ENCODE data around the gene GNA15.
A peak's percentile ranks its signal among the peaks of the same experiment; 100 is the strongest.

Gene GNA15

DNA sequence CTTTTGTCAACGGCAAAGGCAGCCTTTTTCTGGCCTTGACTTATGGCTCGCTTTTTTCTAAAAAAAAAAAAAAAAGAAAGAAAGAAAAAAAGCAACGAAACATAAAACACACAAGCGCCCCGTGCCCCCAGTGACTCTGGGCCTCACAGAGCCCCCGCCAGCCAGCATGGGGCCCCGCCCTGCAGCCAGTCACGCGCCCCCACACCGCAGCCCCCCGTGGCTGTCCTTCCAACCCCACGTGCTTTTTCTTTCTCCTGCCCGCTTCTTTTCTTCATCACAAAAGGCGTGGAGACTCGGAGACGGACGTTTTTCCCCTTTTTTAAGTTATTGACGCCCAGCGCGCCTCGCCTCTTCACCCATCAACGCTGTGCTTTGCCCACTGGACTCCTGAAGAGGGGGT lies 14.4 kb upstream of the GNA15 start:
- DNase-seq (ENCODE audit: low read depth in 2 of 2), result no peak

DNA sequence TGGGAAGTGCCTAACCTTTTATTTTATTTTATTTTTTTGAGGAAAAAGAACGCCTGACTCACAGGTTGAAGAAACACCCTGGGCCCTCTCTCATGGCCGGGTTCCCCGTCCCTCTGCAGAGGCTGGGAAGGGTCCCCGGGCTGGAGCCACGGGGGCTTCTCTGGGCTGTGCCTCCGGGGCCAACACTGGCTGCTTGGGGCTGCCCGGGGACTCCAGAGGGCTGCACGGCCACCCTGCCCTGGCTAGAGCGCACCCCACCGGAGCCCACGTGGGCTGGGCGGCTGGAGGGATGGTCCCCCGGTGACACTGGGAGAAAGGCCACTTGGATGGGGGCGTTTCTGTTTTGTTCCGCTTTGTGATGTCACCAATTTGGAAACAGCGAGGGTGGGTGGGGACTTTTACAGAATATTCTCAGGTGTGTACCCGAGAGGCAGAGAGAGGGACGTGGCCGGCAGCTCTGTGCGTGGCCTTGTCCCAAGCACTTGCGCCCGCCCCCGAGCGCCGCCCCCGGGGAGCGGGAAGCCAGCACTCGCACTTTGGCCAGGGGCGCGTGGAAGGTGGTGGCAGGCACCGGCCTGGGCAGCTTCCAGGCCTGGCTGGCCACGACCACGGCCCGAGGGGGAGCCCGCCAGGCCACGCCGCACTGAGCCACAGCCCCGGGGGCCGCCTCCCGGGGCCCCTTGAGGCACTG lies 13.9 kb upstream of the GNA15 start:
- DNase-seq (ENCODE audit: low read depth in 2 of 2), result no peak

DNA sequence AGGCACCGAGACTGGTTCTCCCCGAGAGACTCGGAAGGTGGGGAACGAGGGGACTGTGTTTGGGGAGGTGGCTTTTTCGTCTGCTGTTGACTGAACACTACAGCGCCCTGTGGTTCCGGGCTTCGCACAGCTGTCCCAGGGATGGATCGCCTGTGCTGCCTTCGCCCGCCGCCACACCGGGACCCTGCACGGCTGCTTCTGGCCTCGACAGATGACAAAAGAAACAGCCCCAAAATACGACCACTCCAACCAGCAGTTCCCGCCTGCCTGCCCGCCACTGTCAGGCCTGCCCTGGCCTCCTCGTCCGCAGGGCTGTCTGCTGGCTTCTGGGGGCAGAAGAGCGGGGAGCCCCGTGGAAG lies 13.3 kb upstream of the GNA15 start:
- DNase-seq (ENCODE audit: low read depth in 2 of 2), result no peak

DNA sequence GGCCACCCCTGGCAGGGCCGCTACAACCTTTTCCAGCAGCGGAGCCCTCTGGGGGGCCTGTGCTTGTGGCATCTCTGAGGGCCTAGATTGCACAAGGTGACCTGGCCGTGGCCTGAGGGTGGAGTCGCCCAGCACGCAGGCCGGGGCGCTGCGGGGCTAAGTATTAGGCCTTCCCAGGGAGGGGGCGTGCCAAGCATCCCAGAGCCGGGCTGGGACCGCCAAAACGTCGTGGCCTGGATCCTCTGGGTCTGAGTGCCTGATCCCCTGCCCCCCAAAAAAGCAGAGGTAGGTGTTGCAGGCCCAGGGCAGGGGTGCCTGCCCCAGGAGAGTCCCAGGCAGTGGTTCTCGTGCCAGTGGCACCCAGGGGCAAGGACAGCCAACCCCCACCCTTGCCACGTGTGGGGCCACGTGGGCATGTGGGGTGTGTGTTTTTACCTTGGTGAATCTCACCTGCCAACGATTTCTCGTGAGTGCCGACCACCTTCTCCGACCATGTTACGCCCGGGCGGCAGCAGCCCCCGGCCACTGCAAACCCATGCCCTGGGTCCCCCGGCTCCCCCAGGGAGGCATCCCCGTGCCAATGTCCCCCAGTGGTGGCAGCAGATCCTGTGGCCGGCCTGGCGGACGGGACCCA lies 12.6 kb upstream of the GNA15 start:
- no peak for DNase-seq (ENCODE audit: low read depth in 2 of 2)

DNA sequence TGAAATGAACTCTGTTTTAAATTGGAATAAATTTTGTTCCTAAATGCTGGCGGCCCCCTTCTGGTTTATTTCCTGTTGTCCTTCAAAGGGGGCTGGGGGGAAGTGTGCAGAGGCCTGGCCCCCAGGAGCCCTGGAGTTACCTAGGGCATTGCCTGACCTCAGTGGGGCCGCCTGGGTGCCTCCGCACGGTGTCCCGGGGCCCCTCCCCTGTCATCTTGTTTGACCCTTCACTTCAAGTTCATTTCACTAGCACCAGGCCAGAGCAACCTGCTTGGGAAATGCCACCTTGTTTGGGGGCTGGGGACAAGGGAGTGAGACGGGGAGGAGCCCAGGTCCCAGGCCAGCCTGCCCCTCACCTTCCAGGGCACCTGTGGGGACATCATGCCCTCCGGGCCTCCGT lies 11.9 kb upstream of the GNA15 start:
- DNase-seq (ENCODE audit: low read depth in 2 of 2), result no peak

DNA sequence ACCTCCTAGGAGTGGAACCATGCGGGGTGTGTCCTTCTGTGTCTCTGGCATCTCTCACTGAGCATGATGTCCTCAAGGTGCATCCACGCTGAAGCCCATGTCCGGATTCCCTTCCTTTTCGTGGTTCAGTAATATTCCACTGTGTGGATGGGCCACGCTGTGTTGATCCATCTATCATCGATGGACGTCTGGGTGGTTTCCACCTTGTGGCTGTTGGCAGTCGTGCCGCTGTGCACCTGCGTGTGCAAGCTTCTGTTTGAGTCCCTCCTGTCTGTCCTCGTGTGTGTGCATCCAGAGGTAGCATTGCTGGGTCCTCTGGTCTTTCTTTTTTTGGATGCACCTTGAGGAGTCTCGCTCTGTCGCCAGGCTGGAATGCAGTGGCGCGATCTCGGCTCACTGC lies 11.2 kb upstream of the GNA15 start:
- DNase-seq (ENCODE audit: low read depth in 2 of 2), result no peak

DNA sequence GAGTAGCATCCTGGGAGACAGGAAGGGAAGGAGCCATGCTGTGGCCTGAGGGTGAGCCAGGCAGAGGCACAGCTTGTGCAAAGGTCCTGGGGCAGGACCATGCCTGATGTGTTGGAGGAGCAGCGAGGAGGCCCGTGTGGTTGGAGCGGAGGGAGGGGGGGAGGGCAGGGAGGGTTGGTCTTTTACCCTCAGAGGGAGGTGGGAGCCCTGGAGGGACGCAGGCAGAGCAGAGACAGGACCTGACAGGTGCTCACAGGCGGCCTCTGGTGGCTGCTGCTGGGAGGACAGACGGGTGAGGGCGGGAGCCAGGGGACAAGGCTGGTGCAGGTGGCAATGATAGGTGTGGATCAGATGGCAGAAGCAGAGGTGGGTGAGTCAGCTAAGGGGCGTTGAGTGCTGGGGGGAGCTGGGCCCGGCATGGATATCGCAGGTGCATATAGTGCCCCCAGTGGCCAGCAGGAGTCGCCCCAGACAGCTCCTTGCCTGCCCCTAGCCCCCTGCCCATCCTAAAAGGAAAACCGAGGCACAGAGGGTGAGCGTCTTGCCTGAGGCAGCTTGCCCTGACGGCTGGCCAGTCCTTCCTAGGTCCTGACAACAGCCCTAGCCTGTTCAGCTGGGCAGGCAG lies 9.8 kb upstream of the GNA15 start:
- DNase-seq (ENCODE audit: low read depth in 2 of 2), result no peak

DNA sequence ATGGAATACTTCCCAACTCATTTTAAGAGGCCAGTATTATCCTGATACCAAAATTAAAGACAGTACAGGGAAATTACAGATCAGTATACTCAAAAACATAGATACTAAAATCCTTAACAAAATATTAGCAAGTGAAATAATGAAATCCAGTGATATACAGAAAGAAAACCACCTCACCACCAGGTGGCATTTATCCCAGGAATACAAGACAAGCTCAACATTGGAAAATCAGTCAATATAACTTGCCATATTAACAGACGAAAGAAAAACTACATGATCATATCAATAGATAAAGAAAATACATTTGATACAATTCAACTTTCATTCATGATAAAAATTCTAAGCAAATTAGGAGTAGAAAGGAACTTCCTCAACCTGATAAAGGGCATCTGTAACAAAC lies 6.7 kb upstream of the GNA15 start:
- DNase-seq (ENCODE audit: low read depth in 2 of 2), result peak; percentile 18 to 24

DNA sequence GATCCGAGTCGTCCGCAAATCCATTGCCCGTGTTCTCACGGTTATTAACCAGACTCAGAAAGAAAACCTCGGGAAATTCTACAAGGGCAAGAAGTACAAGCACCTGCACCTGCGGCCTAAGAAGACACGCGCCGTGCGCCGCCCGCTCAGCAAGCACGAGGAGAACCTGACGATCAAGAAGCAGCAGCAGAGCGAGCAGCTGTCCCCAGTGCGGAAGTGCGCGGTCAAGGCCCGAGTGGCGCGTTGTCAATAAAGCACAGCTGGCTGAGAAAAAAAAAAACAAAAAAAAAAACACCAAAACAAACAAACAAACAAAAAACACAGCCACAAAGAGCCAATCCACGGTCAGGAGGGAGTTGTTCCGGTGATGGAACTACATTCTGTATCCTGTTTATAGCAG lies 4.7 kb upstream of the GNA15 start:
- no peak for DNase-seq (ENCODE audit: low read depth in 2 of 2)

DNA sequence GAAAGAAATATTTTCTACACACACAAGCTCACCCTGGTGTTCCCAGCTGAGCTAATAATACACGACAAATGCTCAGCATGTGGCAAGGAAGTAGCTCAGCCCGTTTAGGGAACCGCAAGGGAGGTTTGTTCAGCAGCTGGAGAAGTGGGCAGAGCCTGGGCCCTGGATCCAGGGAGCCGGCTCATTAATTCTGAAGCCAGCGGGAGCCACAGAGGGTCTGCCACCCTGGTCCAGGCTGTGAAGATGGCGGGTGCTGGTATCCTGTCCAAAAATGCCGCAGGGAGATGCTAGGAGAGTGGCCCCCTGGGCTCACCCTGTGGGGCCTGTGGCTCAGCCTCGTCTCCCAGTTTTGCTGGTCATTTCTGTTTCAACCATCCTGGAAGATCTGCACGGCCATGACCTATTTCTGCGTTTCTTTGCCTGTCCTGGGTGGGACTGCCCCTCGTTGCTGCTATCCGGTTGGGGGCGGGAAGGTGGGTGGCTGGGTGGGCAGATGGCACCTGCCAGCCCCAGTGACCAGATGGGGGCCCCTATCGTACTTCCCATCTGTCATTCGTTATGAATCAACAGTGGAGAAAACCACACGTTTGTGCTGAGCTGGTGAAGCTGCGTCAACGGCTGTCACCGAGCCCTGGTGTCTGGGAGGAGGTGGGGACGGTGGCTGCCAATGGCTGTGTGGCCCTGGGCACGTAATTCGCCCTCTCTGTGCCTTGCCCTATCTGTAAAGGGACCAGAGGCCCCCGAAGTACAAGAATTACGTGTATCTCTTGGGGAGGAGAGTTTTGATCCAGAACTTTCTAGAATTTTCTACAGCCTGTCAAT lies 2.7 kb upstream of the GNA15 start:
- peak in 1 of 2 experiments; percentile 23 for DNase-seq (ENCODE audit: low read depth in 2 of 2)

DNA sequence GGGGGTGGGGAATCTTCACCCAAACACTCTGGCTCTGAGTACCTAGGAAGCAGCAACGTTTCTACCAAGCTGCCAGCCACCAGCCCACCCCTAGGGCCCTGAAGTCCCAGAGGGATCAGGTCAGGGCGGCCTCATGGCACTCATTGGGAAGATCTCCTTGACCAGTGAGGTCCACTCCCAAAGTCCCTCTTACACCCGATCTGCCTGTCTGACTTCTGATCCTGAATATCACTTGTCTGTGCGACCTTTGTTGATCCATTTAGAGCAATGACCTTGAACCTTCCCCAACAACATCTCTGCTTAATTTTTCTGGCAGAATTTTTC lies 2.1 kb upstream of the GNA15 start:
- no peak for DNase-seq (ENCODE audit: low read depth in 2 of 2)

DNA sequence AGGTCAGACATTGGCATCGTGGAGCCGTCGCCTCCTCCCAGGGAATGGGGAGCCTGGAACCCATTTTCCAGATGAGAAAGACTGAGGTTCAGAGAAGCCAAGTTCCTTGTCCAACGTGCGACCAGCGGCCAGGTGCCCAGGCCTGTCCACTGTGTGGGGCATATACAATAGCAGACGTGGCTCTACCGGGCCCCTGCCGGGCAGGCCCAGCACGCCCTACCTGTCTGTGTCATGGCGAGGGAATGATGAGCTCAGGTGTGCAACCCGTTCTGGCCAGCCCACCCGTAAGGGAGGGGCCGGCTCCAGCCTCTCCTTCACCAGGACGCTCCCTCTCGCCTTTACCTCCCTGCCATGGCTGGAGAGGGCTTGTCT lies 837 bp downstream of the GNA15 start:
- DNase-seq (ENCODE audit: low read depth in 2 of 2), result no peak

DNA sequence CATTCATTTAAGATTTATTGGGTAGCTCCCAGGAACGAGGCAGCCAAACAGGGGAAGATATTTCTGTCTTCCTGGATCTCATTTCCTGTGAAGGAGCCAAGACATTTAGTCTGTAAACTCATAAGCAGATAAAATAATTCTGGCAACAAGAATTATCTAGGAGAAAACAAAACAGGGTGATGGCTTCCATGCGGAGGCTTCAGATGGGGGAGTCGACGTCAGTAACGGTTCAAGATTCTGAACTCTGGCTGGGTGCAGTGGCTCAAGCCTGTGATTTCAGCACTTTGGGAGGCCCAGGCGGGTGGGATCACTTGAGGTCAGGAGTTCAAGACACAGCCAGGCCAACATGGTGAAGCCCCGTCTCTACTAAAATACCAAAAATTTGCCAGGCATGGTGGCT lies 1.3 kb downstream of the GNA15 start:
- DNase-seq (ENCODE audit: low read depth in 2 of 2), result no peak

DNA sequence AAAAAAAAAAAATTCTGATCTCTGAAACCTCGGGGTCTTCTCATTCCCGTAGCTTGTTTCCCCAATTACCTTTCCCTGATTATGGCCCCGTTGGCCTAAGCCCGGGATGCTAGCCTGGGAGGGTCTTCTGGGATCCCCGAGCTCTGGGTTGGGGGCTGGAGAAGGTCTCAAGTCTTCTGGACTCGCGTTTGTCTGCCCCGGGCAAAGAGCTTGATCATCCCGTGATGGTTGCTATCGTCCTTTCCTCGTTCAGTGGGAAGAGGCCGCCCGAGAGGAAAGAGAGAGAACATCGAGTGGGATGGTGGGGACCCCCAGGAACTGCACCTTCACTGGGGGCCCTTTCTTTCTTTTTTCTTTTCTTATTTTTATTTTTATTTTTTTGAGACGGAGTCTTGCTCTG lies 2.4 kb downstream of the GNA15 start:
- DNase-seq (ENCODE audit: low read depth in 2 of 2), result no peak

DNA sequence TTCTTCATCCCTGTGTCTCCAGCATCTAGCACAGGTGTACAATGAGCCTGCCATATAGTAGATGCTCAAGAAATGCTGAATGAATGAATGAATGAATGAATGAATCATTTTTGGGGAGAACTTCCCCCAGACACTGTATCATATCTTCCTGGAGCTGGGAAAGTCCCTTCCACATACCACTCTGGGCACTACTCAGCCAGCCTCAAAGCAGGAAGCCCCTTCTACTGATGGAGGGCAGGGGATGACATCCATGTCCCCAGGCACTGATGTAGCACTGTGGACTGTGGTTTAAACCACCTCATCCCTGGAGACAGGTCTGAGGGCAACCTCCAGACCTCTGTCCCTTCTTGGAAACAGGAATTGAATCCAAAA lies 4.8 kb downstream of the GNA15 start:
- no peak for DNase-seq (ENCODE audit: low read depth in 2 of 2)

DNA sequence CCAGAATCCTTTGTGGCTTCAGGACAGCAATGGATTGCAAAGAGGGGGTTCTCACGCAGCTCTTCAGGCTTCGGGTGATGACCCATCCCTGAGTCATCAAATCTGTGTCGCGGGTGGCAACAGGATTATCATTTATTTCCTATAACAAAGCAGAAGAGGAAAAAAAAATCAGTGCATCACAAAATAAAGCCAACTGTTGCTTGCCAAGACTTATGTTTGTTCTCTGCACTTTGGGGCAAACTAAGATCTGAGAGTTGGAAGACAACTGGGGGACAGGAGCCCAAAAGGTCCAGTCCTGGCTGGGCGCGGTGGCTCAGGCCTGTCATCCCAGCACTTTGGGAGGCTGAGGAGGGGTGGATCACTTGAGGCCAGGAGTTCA lies 6.4 kb downstream of the GNA15 start:
- peak; percentile 41 to 53 for DNase-seq (ENCODE audit: low read depth in 2 of 2)

DNA sequence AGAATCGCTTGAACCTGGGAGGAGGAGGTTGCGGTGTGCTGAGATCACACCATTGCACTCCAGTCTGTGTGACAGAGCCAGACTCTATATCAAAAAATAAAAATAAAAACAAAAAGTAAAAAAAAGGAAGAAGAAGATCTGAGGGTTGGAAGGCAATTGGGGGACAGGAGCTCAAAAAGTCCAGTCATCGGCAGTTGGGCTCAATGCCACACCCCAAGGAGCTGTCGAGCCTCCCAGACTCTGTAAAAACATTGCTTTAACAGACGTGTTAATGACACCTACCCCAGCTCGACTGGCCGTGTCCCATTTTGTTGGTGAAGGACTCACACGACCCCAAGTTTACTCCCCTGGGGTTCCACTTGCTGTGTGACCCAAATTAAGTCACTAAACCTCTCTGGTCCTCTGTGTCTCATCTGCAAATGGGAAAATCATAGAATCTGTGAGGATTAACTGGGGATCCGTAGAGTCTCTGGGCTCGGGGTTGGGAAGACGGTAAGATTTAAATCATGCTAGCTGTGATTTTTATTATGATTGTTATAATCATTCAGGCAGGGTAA lies 7.0 kb downstream of the GNA15 start:
- no peak for DNase-seq (ENCODE audit: low read depth in 2 of 2)

DNA sequence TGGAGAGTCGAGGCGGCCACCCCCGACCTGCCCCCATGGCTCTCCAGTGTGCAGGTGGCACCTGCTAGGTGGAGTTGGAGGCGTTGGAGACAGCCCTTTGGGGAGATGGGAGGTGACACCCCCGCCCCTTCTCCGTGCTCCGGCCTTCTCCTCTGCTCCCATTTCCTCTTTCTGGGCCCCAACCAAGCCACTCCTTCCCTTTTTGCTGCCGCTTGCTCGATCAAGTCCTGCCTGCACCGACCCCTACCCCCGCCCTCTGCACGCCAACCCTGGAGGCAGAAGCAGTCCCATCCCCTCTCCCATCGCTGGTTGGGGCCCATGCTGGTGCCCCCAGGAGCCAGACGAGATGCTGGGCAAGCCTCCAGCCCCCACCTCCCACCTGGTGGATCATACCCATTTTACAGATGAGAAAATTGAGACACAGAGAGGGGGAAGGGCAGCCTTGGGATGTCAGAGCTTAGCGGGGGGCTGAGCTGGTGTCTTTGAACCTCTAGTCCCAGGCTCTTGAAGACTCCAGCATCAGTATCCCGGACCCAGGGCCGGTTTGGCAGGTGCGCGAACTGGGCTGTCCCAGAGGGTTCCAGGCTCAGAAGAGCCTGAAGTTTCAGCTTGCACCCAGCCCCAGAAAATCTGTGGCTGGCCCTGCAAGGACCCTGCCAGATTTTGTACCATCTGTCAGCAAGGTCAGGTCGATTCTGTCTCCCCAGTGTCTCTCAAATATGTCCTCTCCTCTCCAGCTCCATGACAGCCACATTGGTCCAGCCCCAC lies 10.3 kb downstream of the GNA15 start:
- DNase-seq (ENCODE audit: low read depth in 2 of 2), result no peak

DNA sequence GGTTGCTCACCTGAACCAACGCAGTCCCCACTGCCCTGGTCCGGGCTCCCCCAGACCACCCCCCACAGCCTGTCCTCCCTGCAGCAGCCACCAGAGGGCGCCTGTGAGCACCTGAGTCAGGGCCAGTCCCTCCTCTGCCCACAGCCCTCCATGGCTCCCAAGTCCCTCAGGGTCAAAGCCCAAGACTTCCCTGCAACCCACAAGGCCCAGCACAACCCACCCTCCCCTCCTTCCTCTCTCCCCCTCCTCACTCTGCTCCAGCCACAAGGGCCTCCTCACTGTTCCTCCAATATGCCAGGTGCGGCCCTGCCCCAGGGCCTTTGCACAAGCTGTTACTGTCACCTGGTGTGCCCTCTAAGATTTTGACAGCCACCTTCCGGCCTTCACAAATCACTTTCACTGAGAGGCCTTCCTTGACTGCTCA lies 10.9 kb downstream of the GNA15 start:
- no peak for DNase-seq (ENCODE audit: low read depth in 2 of 2)

DNA sequence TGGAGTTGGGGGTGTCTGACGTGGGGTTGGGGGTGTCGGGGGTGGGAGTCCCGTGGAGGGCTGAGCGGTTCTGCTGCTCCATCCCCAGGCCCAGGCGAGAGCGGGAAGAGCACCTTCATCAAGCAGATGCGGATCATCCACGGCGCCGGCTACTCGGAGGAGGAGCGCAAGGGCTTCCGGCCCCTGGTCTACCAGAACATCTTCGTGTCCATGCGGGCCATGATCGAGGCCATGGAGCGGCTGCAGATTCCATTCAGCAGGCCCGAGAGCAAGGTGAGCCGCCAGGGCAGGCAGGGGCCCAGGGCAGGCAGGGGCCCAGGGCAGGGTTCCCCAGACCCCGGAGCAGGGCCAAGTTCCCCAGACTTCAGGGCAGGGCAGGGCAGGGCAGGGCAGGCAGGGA lies 12.7 kb downstream of the GNA15 start:
- DNase-seq (ENCODE audit: low read depth in 2 of 2), result no peak

DNA sequence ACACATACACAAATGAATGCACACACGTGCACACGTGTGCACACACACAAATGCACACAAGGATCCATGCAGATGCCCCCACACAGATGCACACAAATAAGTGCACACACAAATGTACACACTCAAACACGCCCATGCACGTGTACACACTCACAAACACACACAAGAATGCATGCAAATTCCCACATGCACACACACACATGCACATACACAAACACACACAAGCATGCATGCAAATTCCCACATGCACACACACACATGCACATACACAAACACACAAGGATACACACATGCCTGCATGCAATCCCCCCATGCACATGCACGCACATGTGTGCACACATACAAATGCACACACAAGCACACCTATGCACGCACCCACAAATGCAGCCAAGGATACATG lies 13.3 kb downstream of the GNA15 start:
- no peak for DNase-seq (ENCODE audit: low read depth in 2 of 2)
